SK-N-SH treated with all-trans-retinoic acid at 6 μM for 48 hours (cell line): ENCODE measurements around the gene FSD2.

Experiments used
- ATAC-seq: fragments of 200-7000 bp; cut with Tn5 transposase; 3 replicates; pipeline ENCODE4 v1.9.1; 2020; ENCODE audit warnings: mild to moderate bottlenecking, moderate library complexity
- ARNTL ChIP-seq: fragments of 450-650 bp; formaldehyde crosslinking; IDR thresholded peaks from 2 replicates; pipeline ENCODE4 v1.5.0; 2020; ENCODE audit warnings: low read depth, mild to moderate bottlenecking, moderate library complexity, borderline replicate concordance
- BACH2 ChIP-seq: fragments of 250-450 bp; sonication (Bioruptor Pico); IDR thresholded peaks from 2 replicates; pipeline ENCODE4 v1.9.0; 2021; ENCODE audit warnings: mild to moderate bottlenecking, borderline replicate concordance
- CSDC2 ChIP-seq: fragments of 250-450 bp; sonication (Bioruptor Pico); IDR thresholded peaks from 2 replicates; pipeline ENCODE4 v1.5.0; 2020; ENCODE audit warnings: mild to moderate bottlenecking, moderate library complexity
- CSRNP3 ChIP-seq: fragments of 250-450 bp; sonication (Bioruptor Pico); IDR thresholded peaks from 2 replicates; pipeline ENCODE4 v1.5.1; 2021; ENCODE audit warnings: mild to moderate bottlenecking, moderate library complexity
- ESRRG ChIP-seq: fragments of 250-450 bp; sonication (Bioruptor Pico); IDR thresholded peaks from 2 replicates; pipeline ENCODE4 v1.6.1; 2021; ENCODE audit warnings: mild to moderate bottlenecking
- GLIS3 ChIP-seq: fragments of 250-450 bp; sonication (Bioruptor Pico); IDR thresholded peaks from 2 replicates; pipeline ENCODE4 v1.5.0; 2020; ENCODE audit warnings: mild to moderate bottlenecking, moderate library complexity
- ISL1 ChIP-seq: fragments of 250-450 bp; sonication (Bioruptor Pico); IDR thresholded peaks from 2 replicates; pipeline ENCODE4 v2.1.2; 2022; ENCODE audit warnings: mild to moderate bottlenecking, moderate library complexity
- OSR1 ChIP-seq: fragments of 250-450 bp; sonication (Bioruptor Pico); IDR thresholded peaks from 2 replicates; pipeline ENCODE4 v1.8.0; 2022; ENCODE audit warnings: moderate library complexity, mild to moderate bottlenecking, inconsistent platforms
- PATZ1 ChIP-seq: fragments of 250-450 bp; sonication (Bioruptor Pico); IDR thresholded peaks from 2 replicates; pipeline ENCODE4 v1.8.0; 2020; ENCODE audit warnings: mild to moderate bottlenecking, moderate library complexity, borderline replicate concordance
- POU6F1 ChIP-seq: fragments of 250-450 bp; sonication (Bioruptor Pico); IDR thresholded peaks from 2 replicates; pipeline ENCODE4 v1.8.0; 2021; ENCODE audit warnings: low read depth, mild to moderate bottlenecking, moderate library complexity, borderline replicate concordance
- PPARA ChIP-seq: fragments of 250-450 bp; sonication (Bioruptor Pico); IDR thresholded peaks from 2 replicates; pipeline ENCODE4 v1.5.0; 2020; ENCODE audit warnings: mild to moderate bottlenecking, borderline replicate concordance
- RARB ChIP-seq: fragments of 250-450 bp; sonication (Bioruptor Pico); IDR thresholded peaks from 2 replicates; pipeline ENCODE4 v1.8.0; 2021; ENCODE audit warnings: mild to moderate bottlenecking, moderate library complexity
- SNAI2 ChIP-seq: fragments of 250-450 bp; sonication (Bioruptor Pico); IDR thresholded peaks from 2 replicates; pipeline ENCODE4 v1.5.0; 2020; ENCODE audit warnings: mild to moderate bottlenecking, moderate library complexity
- TCF4 ChIP-seq: fragments of 250-450 bp; sonication (Bioruptor Pico); IDR thresholded peaks from 2 replicates; pipeline ENCODE4 v1.8.0; 2021; ENCODE audit warnings: mild to moderate bottlenecking, moderate library complexity, borderline replicate concordance
- ZC3H10 ChIP-seq: fragments of 250-450 bp; sonication (Bioruptor Pico); IDR thresholded peaks from 2 replicates; pipeline ENCODE4 v1.5.1; 2021; ENCODE audit warnings: mild to moderate bottlenecking, moderate library complexity
- ZFP3 ChIP-seq: fragments of 250-450 bp; sonication (Bioruptor Pico); IDR thresholded peaks from 2 replicates; pipeline ENCODE4 v1.5.0; 2020; ENCODE audit warnings: mild to moderate bottlenecking, moderate library complexity
- ZNF565 ChIP-seq: fragments of 450-650 bp; formaldehyde crosslinking; conservative IDR thresholded peaks from 2 replicates; pipeline ENCODE4 v1.5.0; 2020; ENCODE audit warnings: low read depth, mild to moderate bottlenecking, moderate library complexity
- ZNF70 ChIP-seq: fragments of 450-650 bp; formaldehyde crosslinking; IDR thresholded peaks from 2 replicates; pipeline ENCODE4 v1.5.0; 2020; ENCODE audit warnings: mild to moderate bottlenecking, moderate library complexity
- TF ChIP-seq, protein P1 (sequence below): fragments of 250-450 bp; sonication (Bioruptor Pico); IDR thresholded peaks from 2 replicates; pipeline ENCODE4 v1.5.0; 2020; ENCODE audit warnings: mild to moderate bottlenecking, moderate library complexity
- TF ChIP-seq, protein P2 (sequence below): fragments of 250-450 bp; sonication (Bioruptor Pico); IDR thresholded peaks from 2 replicates; pipeline ENCODE4 v1.5.1; 2020; ENCODE audit warnings: low read depth, mild to moderate bottlenecking, moderate library complexity

The FSD2 gene

DNA sequence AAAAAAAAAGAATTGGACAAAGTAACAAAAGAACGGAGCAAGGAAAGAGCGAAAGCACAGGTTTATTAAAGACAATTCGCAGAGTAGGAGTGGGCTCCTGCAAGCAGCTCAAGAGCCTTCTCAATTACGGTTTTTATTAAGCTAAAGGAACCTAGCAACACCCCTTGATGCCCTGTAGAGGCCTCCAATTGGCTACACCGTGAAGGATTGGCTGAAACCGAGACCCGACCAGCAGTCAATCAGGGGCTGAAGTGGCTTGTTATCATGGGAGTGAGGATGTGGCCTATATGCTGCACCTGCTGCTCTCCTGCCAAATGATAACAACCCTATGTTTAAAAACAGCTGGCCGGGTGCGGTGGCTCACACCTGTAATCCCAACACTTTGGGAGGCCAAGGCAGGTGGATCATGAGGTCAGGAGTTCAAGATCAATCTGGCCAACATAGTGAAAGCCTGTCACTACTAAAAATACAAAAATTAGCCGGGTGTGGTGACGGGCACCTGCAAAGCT lies 75.8 kb downstream of the FSD2 start:
- no peak for ATAC-seq
- no peak for TF ChIP-seq ARNTL
- TF ChIP-seq, protein P1, sequence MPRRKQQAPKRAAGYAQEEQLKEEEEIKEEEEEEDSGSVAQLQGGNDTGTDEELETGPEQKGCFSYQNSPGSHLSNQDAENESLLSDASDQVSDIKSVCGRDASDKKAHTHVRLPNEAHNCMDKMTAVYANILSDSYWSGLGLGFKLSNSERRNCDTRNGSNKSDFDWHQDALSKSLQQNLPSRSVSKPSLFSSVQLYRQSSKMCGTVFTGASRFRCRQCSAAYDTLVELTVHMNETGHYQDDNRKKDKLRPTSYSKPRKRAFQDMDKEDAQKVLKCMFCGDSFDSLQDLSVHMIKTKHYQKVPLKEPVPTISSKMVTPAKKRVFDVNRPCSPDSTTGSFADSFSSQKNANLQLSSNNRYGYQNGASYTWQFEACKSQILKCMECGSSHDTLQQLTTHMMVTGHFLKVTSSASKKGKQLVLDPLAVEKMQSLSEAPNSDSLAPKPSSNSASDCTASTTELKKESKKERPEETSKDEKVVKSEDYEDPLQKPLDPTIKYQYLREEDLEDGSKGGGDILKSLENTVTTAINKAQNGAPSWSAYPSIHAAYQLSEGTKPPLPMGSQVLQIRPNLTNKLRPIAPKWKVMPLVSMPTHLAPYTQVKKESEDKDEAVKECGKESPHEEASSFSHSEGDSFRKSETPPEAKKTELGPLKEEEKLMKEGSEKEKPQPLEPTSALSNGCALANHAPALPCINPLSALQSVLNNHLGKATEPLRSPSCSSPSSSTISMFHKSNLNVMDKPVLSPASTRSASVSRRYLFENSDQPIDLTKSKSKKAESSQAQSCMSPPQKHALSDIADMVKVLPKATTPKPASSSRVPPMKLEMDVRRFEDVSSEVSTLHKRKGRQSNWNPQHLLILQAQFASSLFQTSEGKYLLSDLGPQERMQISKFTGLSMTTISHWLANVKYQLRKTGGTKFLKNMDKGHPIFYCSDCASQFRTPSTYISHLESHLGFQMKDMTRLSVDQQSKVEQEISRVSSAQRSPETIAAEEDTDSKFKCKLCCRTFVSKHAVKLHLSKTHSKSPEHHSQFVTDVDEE (CRISPR knock-in tag) = no peak
- TF ChIP-seq PATZ1 = no peak
- no peak for TF ChIP-seq ZNF565
- TF ChIP-seq ZC3H10 (CRISPR knock-in tag) = no peak

GRCh38 chr15:82726816-82727215 lies 79.1 kb downstream of the FSD2 start:
- ATAC-seq = no peak
- no peak for TF ChIP-seq OSR1 (CRISPR knock-in tag)
- TF ChIP-seq CSRNP3 = no peak
- no peak for TF ChIP-seq BACH2
- no peak for TF ChIP-seq ARNTL
- TF ChIP-seq CSDC2 = no peak
- no peak for TF ChIP-seq TCF4 (CRISPR knock-in tag)
- no peak for TF ChIP-seq POU6F1
- TF ChIP-seq ZC3H10 (CRISPR knock-in tag) = no peak
- TF ChIP-seq GLIS3 (CRISPR knock-in tag) = no peak
- TF ChIP-seq PATZ1 = no peak

GRCh38 chr15:82715003-82715402 lies 90.9 kb downstream of the FSD2 start:
- TF ChIP-seq RARB (CRISPR knock-in tag) (no peak), ARNTL (no peak), PPARA (CRISPR knock-in tag) (no peak), SNAI2 (CRISPR knock-in tag) (no peak), ZFP3 (CRISPR knock-in tag) (no peak), BACH2 (no peak), OSR1 (CRISPR knock-in tag) (no peak), CSDC2 (no peak), ISL1 (CRISPR knock-in tag) (no peak), ZNF70 (no peak), CSRNP3 (no peak), ESRRG (CRISPR knock-in tag) (no peak), GLIS3 (CRISPR knock-in tag) (no peak), ZNF565 (no peak), ZC3H10 (CRISPR knock-in tag) (no peak)
- TF ChIP-seq, protein P2, sequence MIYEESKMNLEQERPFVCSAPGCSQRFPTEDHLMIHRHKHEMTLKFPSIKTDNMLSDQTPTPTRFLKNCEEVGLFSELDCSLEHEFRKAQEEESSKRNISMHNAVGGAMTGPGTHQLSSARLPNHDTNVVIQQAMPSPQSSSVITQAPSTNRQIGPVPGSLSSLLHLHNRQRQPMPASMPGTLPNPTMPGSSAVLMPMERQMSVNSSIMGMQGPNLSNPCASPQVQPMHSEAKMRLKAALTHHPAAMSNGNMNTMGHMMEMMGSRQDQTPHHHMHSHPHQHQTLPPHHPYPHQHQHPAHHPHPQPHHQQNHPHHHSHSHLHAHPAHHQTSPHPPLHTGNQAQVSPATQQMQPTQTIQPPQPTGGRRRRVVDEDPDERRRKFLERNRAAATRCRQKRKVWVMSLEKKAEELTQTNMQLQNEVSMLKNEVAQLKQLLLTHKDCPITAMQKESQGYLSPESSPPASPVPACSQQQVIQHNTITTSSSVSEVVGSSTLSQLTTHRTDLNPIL = no peak
- ATAC-seq = no peak
